ENCODE measurements around the gene PITRM1. TPM values are rescaled to one million over a fixed set of nuclear protein-coding genes. Genes with fewer than 3 reads are reported as not detected.

The PITRM1 gene
- polyA plus RNA-seq, 1 donor from 2014 or later, result 62.2 TPM

- Histone ChIP-seq H3F3A (ENCODE audit: insufficient read depth, low read length, poor library complexity, severe bottlenecking) (no peaks in the 10 kb centered on the region), H3K79me2 (replicated peaks; ENCODE audit: insufficient read depth, low read length) (no peaks in the 10 kb centered on the region), H3K9me3 (ENCODE audit: low read length) (no peaks in the 10 kb centered on the region), H2AFZ (ENCODE audit: low read depth, low read length) (no peak overlapping the region), H3K27me3 (ENCODE audit: insufficient read depth, low read depth, low read length) (no peaks in the 10 kb centered on the region), H4K20me1 (ENCODE audit: insufficient read depth) (no peaks in the 10 kb centered on the region), H3K36me3 (ENCODE audit: insufficient read depth, low read length) (peaks cover 24% of the 10 kb centered on the region), H3K9me2 (ENCODE audit: insufficient read depth, low read length) (no peaks in the 10 kb centered on the region), H3K4me3 (ENCODE audit: low read length) (no peak overlapping the region), H3K4me2 (ENCODE audit: low read length) (no peak overlapping the region), H3K27ac (ENCODE audit: low read length) (no peak overlapping the region), H3K9ac (ENCODE audit: low read length) (no peak overlapping the region)
- no peak for TF ChIP-seq REST (IDR thresholded peaks at IDR 0.05; ENCODE audit: borderline replicate concordance)
Measured at GRCh38 chr10:3136763-3137611, 35.6 kb downstream of the PITRM1 start.

- H3K9ac ChIP-seq (ENCODE audit: low read length), result no peak overlapping the region
- no peaks in the 10 kb centered on the region for H4K20me1 ChIP-seq (ENCODE audit: insufficient read depth)
- no peaks in the 10 kb centered on the region for H3K79me2 ChIP-seq (replicated peaks; ENCODE audit: insufficient read depth, low read length)
- H2AFZ ChIP-seq (ENCODE audit: low read depth, low read length), result no peak overlapping the region
- H3K9me3 ChIP-seq (ENCODE audit: low read length), result no peaks in the 10 kb centered on the region
- no peak for TF ChIP-seq EP300 (conservative IDR thresholded peaks at IDR 0.05; ENCODE audit: poor library complexity, severe bottlenecking)
- no peak for TF ChIP-seq RAD21 (conservative IDR thresholded peaks at IDR 0.05)
- TF ChIP-seq TAF1 (IDR thresholded peaks at IDR 0.05; ENCODE audit: low read depth), result no peak
- TF ChIP-seq REST (IDR thresholded peaks at IDR 0.05; ENCODE audit: borderline replicate concordance), result no peak
- TF ChIP-seq CTCF (IDR thresholded peaks at IDR 0.05; ENCODE audit: poor library complexity, severe bottlenecking), result no peak
- no peak for TF ChIP-seq EZH2 (IDR thresholded peaks at IDR 0.05; ENCODE audit: borderline replicate concordance, insufficient read depth, low read length, poor library complexity, severe bottlenecking)
- TF ChIP-seq MXI1 (conservative IDR thresholded peaks at IDR 0.05; ENCODE audit: poor library complexity, severe bottlenecking), result no peak
- TF ChIP-seq SMC3 (conservative IDR thresholded peaks at IDR 0.05; ENCODE audit: poor library complexity), result no peak
- no peak for TF ChIP-seq POLR2AphosphoS5 (IDR thresholded peaks at IDR 0.05)
- H3K4me3 ChIP-seq (ENCODE audit: low read length), result no peak overlapping the region
- peaks cover 24% of the 10 kb centered on the region for H3K36me3 ChIP-seq (ENCODE audit: insufficient read depth, low read length)
- no peak overlapping the region for H3K27ac ChIP-seq (ENCODE audit: low read length)
- no peaks in the 10 kb centered on the region for H3F3A ChIP-seq (ENCODE audit: insufficient read depth, low read length, poor library complexity, severe bottlenecking)
- no peaks in the 10 kb centered on the region for H3K27me3 ChIP-seq (ENCODE audit: insufficient read depth, low read depth, low read length)
- H3K9me2 ChIP-seq (ENCODE audit: insufficient read depth, low read length), result no peaks in the 10 kb centered on the region
- H3K4me2 ChIP-seq (ENCODE audit: low read length), result no peak overlapping the region
Measured at GRCh38 chr10:3136336-3136735, 36.2 kb downstream of the PITRM1 start.

Measured in neural cell (in vitro differentiated cells).